SKM-1 treated with dmso at 0.1 percent for 144 hours (cell line): ENCODE results near the gene ABR.

Experiments used
- DNase-seq: peaks from one replicate; lab custom pipeline; 2025; ENCODE audit not compliant: unreplicated experiment; lab: John Stamatoyannopoulos, UW

Gene ABR

GRCh38 chr17:1179818-1180742 lies at the start of gene ABR:
ABR (minus strand) TSS chr17:1179981; CDS start chr17:1179727, 254 bp downstream.
- no peak for DNase-seq

GRCh38 chr17:1229349-1229899 lies 49.6 kb upstream of the ABR start:
- DNase-seq, result peak; percentile 65

- DNase-seq, result no peak
These were observed 49.1 kb upstream of the ABR start for GRCh38 chr17:1228781-1229348.

- DNase-seq, result no peak
These were observed 48.4 kb upstream of the ABR start for GRCh38 chr17:1227917-1228780.

- DNase-seq, result no peak
These were observed 47.6 kb upstream of the ABR start for GRCh38 chr17:1227365-1227764.

- DNase-seq, result no peak
These were observed 46.5 kb upstream of the ABR start for GRCh38 chr17:1226308-1226707.

- no peak for DNase-seq
These were observed 44.5 kb upstream of the ABR start for GRCh38 chr17:1224330-1224729.

- DNase-seq, result no peak
These were observed 43.9 kb upstream of the ABR start for GRCh38 chr17:1223662-1224061.

- DNase-seq, result no peak
These were observed 42.5 kb upstream of the ABR start for GRCh38 chr17:1222321-1222720.

GRCh38 chr17:1221209-1221608 lies 41.4 kb upstream of the ABR start:
- no peak for DNase-seq

GRCh38 chr17:1220346-1220745 lies 40.6 kb upstream of the ABR start:
- DNase-seq, result no peak

- no peak for DNase-seq
These were observed 37.3 kb upstream of the ABR start for GRCh38 chr17:1217089-1217385.

- DNase-seq, result no peak
These were observed 36.7 kb upstream of the ABR start for GRCh38 chr17:1216217-1217088.

GRCh38 chr17:1212946-1213345 lies 33.2 kb upstream of the ABR start:
- DNase-seq, result no peak

GRCh38 chr17:1211287-1211686 lies 31.5 kb upstream of the ABR start:
- no peak for DNase-seq

- DNase-seq, result no peak
These were observed 29.2 kb upstream of the ABR start for GRCh38 chr17:1208966-1209365.

GRCh38 chr17:1206026-1206777 lies 26.4 kb upstream of the ABR start:
- no peak for DNase-seq

GRCh38 chr17:1203967-1204291 lies 24.1 kb upstream of the ABR start:
- no peak for DNase-seq

- DNase-seq, result no peak
These were observed 23.6 kb upstream of the ABR start for GRCh38 chr17:1203111-1203966.
